GM12873 (cell line): ENCODE measurements around the gene SIRT2.

Experiments
- TF ChIP-seq, protein P1 (sequence below): IDR thresholded peaks from 2 replicates; pipeline ENCODE4 v1.5.1; 2012; ENCODE audit warnings: low read depth, mild to moderate bottlenecking, moderate library complexity, low read length, control low read depth; ENCODE audit not compliant: insufficient read depth; ENCODE audit errors: missing control alignments

SIRT2 gene

DNA sequence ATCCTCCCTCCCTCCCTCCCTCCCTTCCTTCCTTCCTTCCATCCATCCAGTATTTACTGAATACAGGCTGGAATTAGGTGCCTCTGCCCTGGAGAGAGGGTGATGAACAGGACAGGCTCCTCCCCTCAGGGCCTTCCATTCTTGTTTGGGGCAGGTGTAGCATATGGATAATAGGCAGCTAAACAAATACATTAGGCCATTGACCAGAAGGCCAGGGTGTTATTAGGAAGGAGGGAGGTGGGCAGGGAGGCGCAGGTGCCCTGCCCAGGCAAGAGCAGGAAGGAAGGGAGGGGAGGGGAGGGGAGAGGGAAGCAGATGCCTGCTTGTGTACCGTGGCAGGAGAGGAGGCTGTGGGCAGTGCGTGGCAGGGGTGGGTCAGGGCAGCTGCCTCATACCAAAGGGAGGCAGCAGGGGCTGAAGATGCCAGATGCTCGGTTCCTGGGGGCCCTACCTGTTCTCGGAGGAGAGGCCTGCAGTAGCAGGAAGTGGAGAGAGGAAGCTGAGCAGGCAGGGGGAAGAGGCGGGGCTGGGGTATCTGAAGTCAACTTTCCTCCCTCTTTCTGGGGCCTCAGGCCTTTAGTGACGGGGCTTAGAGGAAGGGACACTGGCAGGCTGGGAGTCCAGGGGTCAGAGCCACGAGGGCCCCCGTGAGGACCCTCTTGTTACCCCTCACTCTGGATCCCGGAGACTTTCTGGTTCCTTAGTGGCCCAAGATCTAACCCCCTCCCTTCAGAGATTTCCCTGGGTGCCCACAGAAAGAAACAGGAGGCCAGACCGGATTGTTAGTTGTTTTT is 21.4 kb downstream of the SIRT2 start, which contains the start of gene RINL:
Gene RINL, minus strand, starts transcription at position 495 of the 794 bp plus-strand sequence. CDS start 1,533 bp downstream, outside the sequence.
- TF ChIP-seq, protein P1, sequence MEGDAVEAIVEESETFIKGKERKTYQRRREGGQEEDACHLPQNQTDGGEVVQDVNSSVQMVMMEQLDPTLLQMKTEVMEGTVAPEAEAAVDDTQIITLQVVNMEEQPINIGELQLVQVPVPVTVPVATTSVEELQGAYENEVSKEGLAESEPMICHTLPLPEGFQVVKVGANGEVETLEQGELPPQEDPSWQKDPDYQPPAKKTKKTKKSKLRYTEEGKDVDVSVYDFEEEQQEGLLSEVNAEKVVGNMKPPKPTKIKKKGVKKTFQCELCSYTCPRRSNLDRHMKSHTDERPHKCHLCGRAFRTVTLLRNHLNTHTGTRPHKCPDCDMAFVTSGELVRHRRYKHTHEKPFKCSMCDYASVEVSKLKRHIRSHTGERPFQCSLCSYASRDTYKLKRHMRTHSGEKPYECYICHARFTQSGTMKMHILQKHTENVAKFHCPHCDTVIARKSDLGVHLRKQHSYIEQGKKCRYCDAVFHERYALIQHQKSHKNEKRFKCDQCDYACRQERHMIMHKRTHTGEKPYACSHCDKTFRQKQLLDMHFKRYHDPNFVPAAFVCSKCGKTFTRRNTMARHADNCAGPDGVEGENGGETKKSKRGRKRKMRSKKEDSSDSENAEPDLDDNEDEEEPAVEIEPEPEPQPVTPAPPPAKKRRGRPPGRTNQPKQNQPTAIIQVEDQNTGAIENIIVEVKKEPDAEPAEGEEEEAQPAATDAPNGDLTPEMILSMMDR: no peak

DNA sequence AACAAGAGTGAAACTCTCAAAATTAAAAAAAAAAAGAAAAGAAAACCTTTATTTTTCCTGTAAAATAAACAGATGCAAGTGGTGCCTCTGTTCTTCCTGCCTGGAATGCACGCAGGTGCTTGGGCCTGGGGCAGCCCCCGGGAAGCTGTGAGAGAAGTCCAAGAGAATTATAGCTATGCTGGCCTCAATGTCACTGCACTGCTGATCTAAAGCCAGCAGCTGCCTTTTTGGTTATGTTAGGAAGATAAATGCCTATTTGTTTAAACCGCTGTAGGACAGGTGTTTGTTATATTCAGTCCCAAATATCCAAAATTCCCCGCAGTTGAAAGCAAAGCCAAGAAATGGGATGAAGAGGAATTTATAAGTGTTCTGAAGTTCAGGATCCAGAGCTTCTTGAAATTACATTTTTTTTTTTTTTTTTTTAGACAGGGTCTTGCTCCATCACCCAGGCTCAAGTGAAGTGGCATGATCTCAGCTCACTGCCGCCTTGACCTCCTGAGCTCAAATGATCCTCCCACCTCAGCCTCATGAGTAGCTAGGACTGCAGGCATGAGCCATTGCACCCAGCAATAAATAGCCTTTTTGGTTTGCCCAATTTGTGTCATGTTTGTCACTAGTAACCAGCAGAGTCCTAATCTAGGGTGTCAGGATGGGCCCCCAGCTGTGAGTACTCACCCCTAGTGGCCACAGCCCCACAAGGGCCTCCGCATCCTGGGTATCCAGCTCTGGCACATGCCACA is 23.6 kb downstream of the SIRT2 start:
- TF ChIP-seq, protein P1: peak; percentile 28

GRCh38 chr19:38870612-38871011 is 28.8 kb downstream of the SIRT2 start:
- TF ChIP-seq, protein P1: no peak

DNA sequence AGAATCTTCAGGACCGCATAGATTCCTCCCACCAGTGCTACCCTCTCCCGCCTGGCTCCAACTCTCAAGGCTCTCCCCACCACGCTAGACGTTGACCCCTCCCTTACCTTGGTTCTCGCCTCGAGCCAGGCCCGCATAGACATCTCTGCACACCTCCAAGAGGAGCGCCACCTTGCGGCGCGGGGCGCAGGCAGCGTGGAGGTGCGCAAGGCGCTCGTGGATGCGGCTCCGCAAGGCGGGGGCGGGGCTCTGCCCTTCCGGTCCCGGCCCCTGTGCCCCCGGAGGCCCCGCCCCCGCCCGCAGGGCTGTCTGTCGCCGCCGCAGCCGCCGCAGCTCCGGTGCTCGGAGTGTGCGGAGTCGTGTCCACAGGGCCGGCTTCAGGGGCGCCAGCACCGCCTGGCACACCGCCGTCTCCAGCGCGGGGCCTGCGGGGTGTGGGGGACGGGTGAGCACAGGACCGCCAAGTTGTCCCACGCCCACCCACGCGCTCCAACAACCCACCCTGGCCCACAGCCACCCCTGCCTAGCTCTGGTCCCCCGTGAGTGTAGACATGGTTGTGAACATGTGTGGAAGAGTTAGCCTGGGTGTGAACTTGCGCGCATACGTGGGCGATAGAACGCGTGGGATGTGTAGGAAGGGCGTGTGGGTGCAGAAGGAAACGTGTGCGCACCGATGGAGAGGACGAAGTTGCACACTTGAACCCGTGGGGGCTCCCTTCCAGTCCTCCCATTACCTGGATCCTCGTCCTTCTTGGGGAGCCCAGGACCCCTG is 29.4 kb downstream of the SIRT2 start:
- TF ChIP-seq, protein P1: peak; percentile 89

- TF ChIP-seq, protein P1: no peak
Measured at GRCh38 chr19:38869160-38869835, 30.1 kb downstream of the SIRT2 start.

GRCh38 chr19:38868551-38868950 is 30.9 kb downstream of the SIRT2 start:
- TF ChIP-seq, protein P1: no peak
